Mesothelial cell of epicardium (in vitro differentiated cells): ENCODE results near the gene SPRING1. TPM values are rescaled to one million over a fixed set of nuclear protein-coding genes. Genes with fewer than 3 reads are reported as not detected.
"Not testable (repeated sequence)": the region's sequence is repeated elsewhere in the genome, so short reads cannot be mapped to it uniquely, and the experiment has no call there.

Experiments
- DNase-seq, 2 experiments: peaks; one replicate each; pipeline ENCODE4 v3.0.0; 2021; ENCODE audit warnings: low spot score in 2 of 2; ENCODE audit not compliant: unreplicated experiment in 2 of 2
- H3K27ac Mint-ChIP-seq: 2 replicates; pipeline ENCODE4 v1.8.0; 2021; ENCODE audit warnings: mixed read lengths
- H3K27me3 Mint-ChIP-seq: 2 replicates; pipeline ENCODE4 v1.8.0; 2021; ENCODE audit warnings: low read depth, mixed read lengths
- H3K36me3 Mint-ChIP-seq: 2 replicates; pipeline ENCODE4 v1.8.0; 2021; ENCODE audit warnings: mixed read lengths
- H3K4me1 Mint-ChIP-seq: 2 replicates; pipeline ENCODE4 v1.8.0; 2021; ENCODE audit warnings: mixed read lengths
- H3K4me3 Mint-ChIP-seq: 2 replicates; pipeline ENCODE4 v1.8.0; 2021; ENCODE audit warnings: mild to moderate bottlenecking, moderate library complexity, mixed read lengths
- H3K9me3 Mint-ChIP-seq: 2 replicates; pipeline ENCODE4 v1.8.0; 2021; ENCODE audit warnings: mixed read lengths
- CTCF ChIP-seq: fragments of 200-600 bp; sonication (generic); IDR thresholded peaks from one replicate; pipeline ENCODE4 v1.5.0; 2021; ENCODE audit warnings: antibody characterized with exemption; ENCODE audit not compliant: unreplicated experiment
- total RNA-seq: library from RNA; stranded (reverse); gene quantifications from 3 replicates; pipeline ENCODE4 v1.2.1, GENCODE V29; 2021

The SPRING1 gene
- total RNA-seq, 1 donor from 2014 or later: 34.3 TPM

GRCh38 chr12:116750298-116750697 is 12.4 kb upstream of the SPRING1 start:
- DNase-seq: no peak
- Mint-ChIP-seq H3K4me3 (no peak overlapping the region), H3K27me3 (no peaks in the 10 kb centered on the region), H3K27ac (no peak overlapping the region), H3K36me3 (peaks cover 19% of the 10 kb centered on the region), H3K4me1 (no peaks in the 10 kb centered on the region), H3K9me3 (peaks cover 4% of the 10 kb centered on the region)
- no peak for TF ChIP-seq CTCF

GRCh38 chr12:116749884-116750283 is 12.0 kb upstream of the SPRING1 start:
- H3K9me3 Mint-ChIP-seq: peaks cover 4% of the 10 kb centered on the region
- no peak for TF ChIP-seq CTCF
- H3K4me1 Mint-ChIP-seq: no peaks in the 10 kb centered on the region
- no peaks in the 10 kb centered on the region for H3K27me3 Mint-ChIP-seq
- no peak for DNase-seq
- H3K27ac Mint-ChIP-seq: no peak overlapping the region
- H3K4me3 Mint-ChIP-seq: no peak overlapping the region
- peaks cover 19% of the 10 kb centered on the region for H3K36me3 Mint-ChIP-seq

GRCh38 chr12:116745554-116745953 is 7.7 kb upstream of the SPRING1 start:
- H3K36me3 Mint-ChIP-seq: peaks cover 3% of the 10 kb centered on the region
- H3K4me1 Mint-ChIP-seq: no peaks in the 10 kb centered on the region
- H3K4me3 Mint-ChIP-seq: no peak overlapping the region
- H3K9me3 Mint-ChIP-seq: no peaks in the 10 kb centered on the region
- no peak for TF ChIP-seq CTCF
- H3K27ac Mint-ChIP-seq: no peak overlapping the region
- no peaks in the 10 kb centered on the region for H3K27me3 Mint-ChIP-seq
- DNase-seq: no peak

- no peak overlapping the region for H3K4me3 Mint-ChIP-seq
- no peak overlapping the region for H3K27ac Mint-ChIP-seq
- no peaks in the 10 kb centered on the region for H3K4me1 Mint-ChIP-seq
- H3K27me3 Mint-ChIP-seq: no peaks in the 10 kb centered on the region
- TF ChIP-seq CTCF: no peak
- peaks cover 3% of the 10 kb centered on the region for H3K36me3 Mint-ChIP-seq
- DNase-seq: no peak
- H3K9me3 Mint-ChIP-seq: no peaks in the 10 kb centered on the region
Measured at GRCh38 chr12:116744766-116745165, 6.9 kb upstream of the SPRING1 start.

GRCh38 chr12:116742787-116743186 is 4.9 kb upstream of the SPRING1 start:
- not testable (repeated sequence) for H3K4me1 Mint-ChIP-seq, H3K27me3 Mint-ChIP-seq, H3K4me3 Mint-ChIP-seq, DNase-seq, H3K36me3 Mint-ChIP-seq, H3K27ac Mint-ChIP-seq, H3K9me3 Mint-ChIP-seq

GRCh38 chr12:116739381-116739887 is 1.6 kb upstream of the SPRING1 start:
- H3K9me3 Mint-ChIP-seq: no peaks in the 10 kb centered on the region
- TF ChIP-seq CTCF: no peak
- H3K27ac Mint-ChIP-seq: no peak overlapping the region
- H3K36me3 Mint-ChIP-seq: peaks cover 11% of the 10 kb centered on the region
- peaks cover 18% of the 10 kb centered on the region for H3K4me1 Mint-ChIP-seq
- DNase-seq: no peak
- H3K27me3 Mint-ChIP-seq: no peaks in the 10 kb centered on the region
- H3K4me3 Mint-ChIP-seq: no peak overlapping the region
